GM18505 (cell line): ENCODE measurements around the gene TOP3B.

Experiments used
- ATAC-seq: cut with Tn5 transposase; IDR thresholded peaks from one replicate; pipeline ENCODE4 v1.9.1; 2021; ENCODE audit not compliant: unreplicated experiment
- POLR2A ChIP-seq: IDR thresholded peaks from 4 replicates; pipeline ENCODE4 v1.6.1; 2011; ENCODE audit warnings: borderline replicate concordance; ENCODE audit not compliant: insufficient read depth, insufficient read length; ENCODE audit errors: extremely low read depth

TOP3B gene

GRCh38 chr22:21958360-21959273, 24.0 kb downstream of the TOP3B start:
- ATAC-seq = no peak
- TF ChIP-seq POLR2A = no peak

- ATAC-seq = peak; percentile 81
- TF ChIP-seq POLR2A = peak; percentile 34
Measured at GRCh38 chr22:21952586-21953571, 29.7 kb downstream of the TOP3B start, which contains the start of gene PPM1F. PPM1F (minus strand) TSS chr22:21952848; CDS start chr22:21946048, 6,800 bp downstream.

GRCh38 chr22:21951931-21952465, 30.6 kb downstream of the TOP3B start:
- no peak for ATAC-seq
- no peak for TF ChIP-seq POLR2A

- TF ChIP-seq POLR2A = no peak
- ATAC-seq = no peak
Measured at GRCh38 chr22:21951062-21951461, 31.5 kb downstream of the TOP3B start.

- no peak for ATAC-seq
- no peak for TF ChIP-seq POLR2A
Measured at GRCh38 chr22:21949948-21950347, 32.6 kb downstream of the TOP3B start.

- no peak for TF ChIP-seq POLR2A
- no peak for ATAC-seq
Measured at GRCh38 chr22:21949569-21949918, 33.0 kb downstream of the TOP3B start.

GRCh38 chr22:21948824-21949568, 33.6 kb downstream of the TOP3B start:
- no peak for ATAC-seq

GRCh38 chr22:21948390-21948789, 34.2 kb downstream of the TOP3B start:
- no peak for ATAC-seq
- no peak for TF ChIP-seq POLR2A

More at GRCh38 chr22:21948824-21949568, 33.6 kb downstream of the TOP3B start:
- no peak for TF ChIP-seq POLR2A

DNA sequence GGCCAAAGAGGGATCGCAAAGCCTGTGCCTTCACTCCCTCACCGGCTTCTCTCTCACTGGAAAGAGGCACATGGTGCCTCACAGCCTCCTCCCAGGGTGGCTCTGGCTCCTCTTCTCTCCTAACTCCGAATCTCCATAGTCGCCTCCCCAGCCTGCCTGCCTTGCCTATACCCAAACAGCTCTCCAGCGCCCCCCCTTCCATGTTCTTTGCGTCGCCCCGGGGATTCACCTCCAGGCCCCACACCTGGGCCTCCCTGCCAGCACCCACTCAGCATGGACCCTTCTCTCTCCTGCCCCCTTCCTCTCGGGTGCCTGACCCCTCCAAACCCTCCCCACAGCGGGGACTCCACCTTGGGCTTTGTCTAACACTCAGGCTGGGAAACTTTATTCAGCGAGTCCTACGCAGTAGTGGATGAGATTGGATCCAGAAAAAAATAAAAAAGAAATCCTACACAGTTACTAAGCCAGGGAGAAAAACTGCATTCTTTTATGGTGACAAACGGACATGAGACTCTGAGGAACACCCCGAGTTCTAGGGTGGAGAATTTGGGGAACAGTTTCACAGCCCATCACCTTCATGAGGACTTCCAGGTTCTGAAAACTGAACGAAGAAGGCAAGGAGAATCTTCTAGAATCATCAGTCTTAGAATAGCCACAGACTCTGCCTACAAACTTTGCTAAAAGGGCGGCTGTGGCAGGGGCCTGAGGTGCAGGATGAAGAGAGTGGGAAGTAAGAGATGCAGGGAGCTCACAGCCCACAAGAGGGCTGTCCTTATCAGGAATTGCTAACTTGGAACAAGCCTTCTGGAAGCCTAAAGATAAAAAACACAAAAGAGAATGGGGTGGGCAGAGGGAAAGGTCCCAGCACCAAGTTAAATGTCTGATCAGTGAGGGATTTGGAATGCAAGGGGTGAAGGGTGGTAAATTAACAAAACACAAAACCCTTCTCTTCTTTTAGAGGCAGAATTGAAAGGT, 35.3 kb downstream of the TOP3B start:
- ATAC-seq = no peak
- TF ChIP-seq POLR2A = no peak

DNA sequence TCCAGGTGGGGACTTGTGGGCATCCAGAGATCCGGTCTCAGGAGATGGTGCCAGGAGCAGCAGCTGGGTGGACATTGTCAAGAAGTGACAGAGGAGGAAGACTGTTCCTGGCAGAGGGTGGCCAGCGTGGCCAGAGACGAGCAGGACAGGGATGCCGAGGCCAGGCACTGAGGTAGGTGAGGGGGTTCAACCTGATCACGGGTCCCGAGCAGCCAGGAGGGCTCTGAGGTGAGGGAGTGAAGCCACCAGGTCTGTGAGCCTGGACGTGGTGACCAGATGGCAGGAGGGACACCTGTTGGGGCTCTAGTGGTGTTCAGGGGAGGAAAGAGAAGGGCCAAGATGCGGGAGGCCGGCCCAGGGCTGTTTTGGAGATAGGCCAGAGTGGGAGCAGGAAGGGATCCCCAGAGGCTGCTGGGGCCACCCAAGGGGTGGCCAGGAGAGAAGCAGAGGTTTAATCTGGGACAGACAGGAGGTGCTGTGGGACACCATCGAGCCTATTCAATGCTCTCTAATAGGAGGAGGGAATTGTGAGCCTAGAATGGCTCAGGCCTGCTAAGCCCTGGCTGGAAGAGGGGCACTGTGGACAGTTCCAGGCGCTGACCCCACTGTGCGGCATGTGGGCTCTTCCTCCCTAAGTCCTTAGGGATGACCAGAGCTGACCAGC, 36.2 kb downstream of the TOP3B start:
- TF ChIP-seq POLR2A = no peak
- no peak for ATAC-seq
